GM12878 (cell line): ENCODE data around the gene SH2D3A. TPM values are rescaled to one million over a fixed set of nuclear protein-coding genes. Genes with fewer than 3 reads are reported as not detected.

ENCODE experiments used
- BACH1 ChIP-seq: fragments of 450-650 bp; IDR thresholded peaks from 2 replicates; pipeline ENCODE4 v1.6.1; 2017; ENCODE audit warnings: mild to moderate bottlenecking, borderline replicate concordance
- CHD4 ChIP-seq: fragments of 200-600 bp; sonication (generic); IDR thresholded peaks from 2 replicates; pipeline ENCODE4 v1.6.1; 2016; ENCODE audit warnings: mild to moderate bottlenecking
- CREM ChIP-seq: IDR thresholded peaks from 2 replicates; pipeline ENCODE4 v1.6.1; 2014; ENCODE audit warnings: antibody characterized with exemption, low read depth
- E2F4 ChIP-seq: IDR thresholded peaks from 2 replicates; pipeline ENCODE4 v1.6.1; 2012; ENCODE audit warnings: low read depth, low read length, improper control_type of control experiment
- E4F1 ChIP-seq: fragments of 450-650 bp; IDR thresholded peaks from 2 replicates; pipeline ENCODE4 v1.6.1; 2018; ENCODE audit warnings: borderline replicate concordance, mild to moderate bottlenecking; ENCODE audit not compliant: partially characterized antibody
- FOXM1 ChIP-seq: IDR thresholded peaks from 2 replicates; pipeline ENCODE4 v1.6.1; 2012; ENCODE audit warnings: low read depth, mild to moderate bottlenecking, inconsistent platforms, low read length, moderate library complexity
- HDAC2 ChIP-seq: fragments of 200-600 bp; sonication (generic); IDR thresholded peaks from 2 replicates; pipeline ENCODE4 v1.6.1; 2017
- JUND ChIP-seq: IDR thresholded peaks from 2 replicates; pipeline ENCODE4 v1.6.1; 2012; ENCODE audit warnings: low read depth, mild to moderate bottlenecking, low read length, improper control_type of control experiment, moderate library complexity
- KLF5 ChIP-seq: fragments of 450-650 bp; IDR thresholded peaks from 2 replicates; pipeline ENCODE4 v1.6.1; 2014; ENCODE audit warnings: mild to moderate bottlenecking; ENCODE audit not compliant: partially characterized antibody
- MAX ChIP-seq: IDR thresholded peaks from 2 replicates; pipeline ENCODE4 v1.6.1; 2012; ENCODE audit warnings: low read depth, low read length, improper control_type of control experiment
- MEF2B ChIP-seq: fragments of 450-650 bp; IDR thresholded peaks from 2 replicates; pipeline ENCODE4 v1.6.1; 2018; ENCODE audit warnings: mild to moderate bottlenecking, moderate library complexity; ENCODE audit not compliant: partially characterized antibody, poor library complexity, severe bottlenecking
- NKRF ChIP-seq: fragments of 450-650 bp; conservative IDR thresholded peaks from 2 replicates; pipeline ENCODE4 v1.6.1; 2017; ENCODE audit warnings: mild to moderate bottlenecking, moderate library complexity
- POLR2AphosphoS5 ChIP-seq: IDR thresholded peaks from 2 replicates; pipeline ENCODE4 v1.6.1; 2011; ENCODE audit warnings: mild to moderate bottlenecking, low read length, inconsistent platforms
- RBBP5 ChIP-seq: fragments of 200-600 bp; sonication (generic); conservative IDR thresholded peaks from 2 replicates; pipeline ENCODE4 v1.6.1; 2016
- RUNX3 ChIP-seq: IDR thresholded peaks from 2 replicates; pipeline ENCODE4 v1.6.1; 2012; ENCODE audit warnings: low read length, inconsistent platforms
- SIX5 ChIP-seq: IDR thresholded peaks from 2 replicates; pipeline ENCODE4 v1.6.1; 2011; ENCODE audit warnings: mild to moderate bottlenecking, low read depth, low read length, moderate library complexity; ENCODE audit not compliant: severe bottlenecking
- SPI1 ChIP-seq: IDR thresholded peaks from 2 replicates; pipeline ENCODE4 v1.6.1; 2011; ENCODE audit warnings: low read depth, mild to moderate bottlenecking, low read length, moderate library complexity, borderline replicate concordance; ENCODE audit not compliant: insufficient read depth
- TARDBP ChIP-seq: IDR thresholded peaks from 2 replicates; pipeline ENCODE4 v1.6.1; 2016; ENCODE audit warnings: borderline replicate concordance
- YBX1 ChIP-seq: fragments of 450-650 bp; IDR thresholded peaks from 2 replicates; pipeline ENCODE4 v1.6.1; 2016; ENCODE audit warnings: antibody characterized with exemption
- ZNF274 ChIP-seq: IDR thresholded peaks from one replicate; pipeline ENCODE4 v1.8.0; 2011; ENCODE audit not compliant: insufficient read length, insufficient read depth
- ZNF622 ChIP-seq: fragments of 450-650 bp; IDR thresholded peaks from 2 replicates; pipeline ENCODE4 v1.6.1; 2017; ENCODE audit warnings: mild to moderate bottlenecking, inconsistent platforms
- polyA plus RNA-seq, 11 experiments: library from polyadenylated mRNA; depleted of rRNA in 4 of 11; unstranded in 6 of 11; stranded (reverse) in 5 of 11; fragments of >200 nt; fragmentation: Nextera tagmentation in 4 of 11; fragmentation: Illumina TruSeq in 1 of 11; extraction: Ambion mirVana in 4 of 11; extraction: Trizol in 1 of 11; gene quantifications; 1 replicate in 1 of 11; 2 replicates in 10 of 11; pipeline versions ENCODE4 v1.2.1 to v1.2.3, GENCODE V29; 2011 to 2016; ENCODE audit warnings: inconsistent platforms in 2 of 11, missing spikeins in 2 of 11, low read depth in 1 of 11
- total RNA-seq, 4 experiments: library from RNA; depleted of rRNA in 3 of 4; stranded (reverse); fragments of >200 nt in 3 of 4; fragmentation: Illumina TruSeq in 1 of 4; extraction: Trizol in 1 of 4; gene quantifications; 2 replicates each; pipeline versions ENCODE4 v1.2.1 to v1.2.3, GENCODE V29; 2013 to 2021

The SH2D3A gene
- total and polyA plus RNA-seq, 10 of the 15 experiments (the other 5 are each of a cell fraction or from before 2014, with no cell fraction given): 0.77 to 24.4 (median 9.5) TPM

- no peak for TF ChIP-seq E2F4
- no peak for TF ChIP-seq JUND
- TF ChIP-seq ZNF622: no peak
- no peak for TF ChIP-seq CHD4
- TF ChIP-seq KLF5: no peak
- TF ChIP-seq E4F1: no peak
- TF ChIP-seq BACH1: no peak
- 0 out of 2 replicates have a peak, but pooled peaks have one; percentile 59 for TF ChIP-seq NKRF
- TF ChIP-seq SPI1: no peak
- TF ChIP-seq MAX: no peak; the same call in 1 of the 2 replicates
- TF ChIP-seq TARDBP: 0 out of 2 replicates have a peak, but pooled peaks have one; percentile 13
- no peak for TF ChIP-seq HDAC2
- TF ChIP-seq POLR2AphosphoS5: no peak
- no peak for TF ChIP-seq RBBP5
- no peak for TF ChIP-seq SIX5
- 0 out of 2 replicates have a peak, but pooled peaks have one; percentile 56 for TF ChIP-seq FOXM1
- no peak for TF ChIP-seq ZNF274
- TF ChIP-seq CREM: no peak
- no peak for TF ChIP-seq YBX1
- no peak for TF ChIP-seq RUNX3
- peak; percentile 51 for TF ChIP-seq MEF2B
Observed at GRCh38 chr19:6736917-6737283, 30.3 kb downstream of the SH2D3A start (continued).
